Activated T-cell treated with anti-CD3 and anti-CD28 coated beads for 1 hour (primary cell): ENCODE data around the gene OSTM1.

Experiments used
- DNase-seq: peaks from one replicate; pipeline ENCODE4 v3.0.0-alpha.2; 2020; ENCODE audit warnings: low read depth

Gene OSTM1

GRCh38 chr6:108074359-108075144 lies at the start of gene OSTM1:
OSTM1 (minus strand) TSS chr6:108074741; CDS start chr6:108074651, 90 bp downstream.
- peak; percentile 93 for DNase-seq

GRCh38 chr6:108123946-108124345 lies 49.4 kb upstream of the OSTM1 start:
- DNase-seq = no peak

GRCh38 chr6:108123481-108123929 lies 49.0 kb upstream of the OSTM1 start:
- no peak for DNase-seq

GRCh38 chr6:108121612-108122011 lies 47.1 kb upstream of the OSTM1 start:
- no peak for DNase-seq

- no peak for DNase-seq
These were observed 45.8 kb upstream of the OSTM1 start for GRCh38 chr6:108120311-108120710.

- no peak for DNase-seq
These were observed 45.2 kb upstream of the OSTM1 start for GRCh38 chr6:108119769-108120141.

- no peak for DNase-seq
These were observed 44.5 kb upstream of the OSTM1 start for GRCh38 chr6:108118810-108119768.

- DNase-seq = no peak
These were observed 43.8 kb upstream of the OSTM1 start for GRCh38 chr6:108118359-108118724.

GRCh38 chr6:108117427-108118358 lies 43.2 kb upstream of the OSTM1 start:
- DNase-seq = no peak

- DNase-seq = no peak
These were observed 42.2 kb upstream of the OSTM1 start for GRCh38 chr6:108116546-108117426.

- no peak for DNase-seq
These were observed 41.1 kb upstream of the OSTM1 start for GRCh38 chr6:108115598-108116058.

GRCh38 chr6:108114841-108115597 lies 40.5 kb upstream of the OSTM1 start:
- no peak for DNase-seq

- DNase-seq = no peak
These were observed 39.3 kb upstream of the OSTM1 start for GRCh38 chr6:108113557-108114519.

- no peak for DNase-seq
These were observed 33.8 kb upstream of the OSTM1 start for GRCh38 chr6:108108374-108108773.

GRCh38 chr6:108107102-108107501 lies 32.6 kb upstream of the OSTM1 start:
- no peak for DNase-seq

- no peak for DNase-seq
These were observed 32.2 kb upstream of the OSTM1 start for GRCh38 chr6:108106694-108107093.

- no peak for DNase-seq
These were observed 31.7 kb upstream of the OSTM1 start for GRCh38 chr6:108106261-108106660.

- no peak for DNase-seq
These were observed 31.0 kb upstream of the OSTM1 start for GRCh38 chr6:108105571-108105970.

- no peak for DNase-seq
These were observed 28.4 kb upstream of the OSTM1 start for GRCh38 chr6:108102965-108103364.
